ENCODE results near the gene HK3.

The HK3 gene

DNA sequence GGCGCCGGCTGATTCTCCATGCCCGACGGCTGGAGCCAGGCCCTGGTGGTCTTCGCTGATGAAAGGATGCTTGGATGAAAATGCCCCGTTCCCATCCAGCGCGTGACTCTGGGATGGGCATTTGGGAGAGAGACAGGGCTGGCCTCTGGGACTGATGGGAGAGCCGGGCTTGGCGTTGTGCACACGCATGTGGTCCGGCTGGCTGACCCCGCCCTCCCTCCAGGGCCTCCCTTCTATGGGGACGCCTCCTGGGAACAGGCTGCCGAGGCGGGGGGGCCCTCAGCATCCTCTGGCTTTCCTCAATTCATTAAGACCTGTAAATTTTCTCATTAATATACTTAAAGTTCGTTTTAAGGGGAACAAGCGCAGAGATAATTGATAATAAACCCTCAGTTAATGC is 52.0 kb downstream of the HK3 start:
- DNase-seq: no peak

DNA sequence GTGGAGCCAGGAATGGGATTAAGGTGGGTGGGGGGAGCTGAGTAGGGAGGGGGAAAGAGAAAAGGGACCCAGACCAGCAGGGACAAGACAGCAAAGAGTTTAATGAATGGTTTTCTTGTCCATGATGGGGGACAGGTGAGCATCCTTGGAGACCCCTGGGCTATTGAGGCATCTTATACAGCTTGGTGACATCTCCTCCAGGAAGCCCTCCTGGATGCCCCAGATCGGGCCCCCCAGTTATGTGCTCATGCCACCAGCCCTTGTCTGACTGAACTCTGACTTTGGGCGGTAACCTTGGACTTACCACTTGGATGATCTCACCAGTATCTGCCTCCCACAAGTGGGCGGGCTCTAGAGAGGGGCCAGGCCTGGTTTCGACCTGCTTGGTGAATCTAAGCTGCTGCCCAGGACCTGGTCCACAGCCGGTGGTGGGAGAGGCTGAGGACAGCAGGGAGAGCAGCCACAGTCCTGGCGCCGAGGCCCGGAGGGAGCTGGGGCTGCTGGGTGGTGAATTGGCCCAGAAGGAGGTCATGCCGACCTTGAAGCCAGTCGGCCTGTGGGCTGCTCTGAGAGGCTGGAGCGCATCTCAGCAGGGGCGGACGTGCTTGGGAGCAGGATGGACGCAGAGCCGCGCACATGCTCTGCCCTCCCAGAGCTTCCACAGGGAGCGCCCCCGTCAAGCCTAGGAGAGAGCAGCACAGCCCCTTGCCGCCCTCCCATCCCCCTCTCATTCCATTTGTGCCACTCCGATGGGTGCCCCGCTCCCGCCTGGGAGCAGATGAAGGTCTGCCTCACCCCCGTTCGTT is 52.6 kb downstream of the HK3 start:
- no peak for DNase-seq

DNA sequence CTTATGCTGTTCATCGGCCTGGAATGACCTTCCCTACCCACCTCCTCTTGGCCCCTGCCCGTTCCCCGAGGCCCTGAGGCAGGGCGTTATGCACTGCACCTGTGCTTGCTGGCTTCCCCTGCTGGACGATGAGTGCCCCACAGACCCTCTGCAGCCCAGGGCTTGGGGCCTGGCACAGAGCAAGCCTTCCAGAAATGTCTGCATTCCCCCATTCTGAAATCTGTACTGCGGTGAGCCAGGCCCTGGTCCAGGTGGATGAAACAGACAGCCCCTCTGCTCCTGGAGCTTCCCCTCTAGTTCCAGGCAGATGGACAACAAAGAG is 53.8 kb downstream of the HK3 start:
- no peak for DNase-seq

DNA sequence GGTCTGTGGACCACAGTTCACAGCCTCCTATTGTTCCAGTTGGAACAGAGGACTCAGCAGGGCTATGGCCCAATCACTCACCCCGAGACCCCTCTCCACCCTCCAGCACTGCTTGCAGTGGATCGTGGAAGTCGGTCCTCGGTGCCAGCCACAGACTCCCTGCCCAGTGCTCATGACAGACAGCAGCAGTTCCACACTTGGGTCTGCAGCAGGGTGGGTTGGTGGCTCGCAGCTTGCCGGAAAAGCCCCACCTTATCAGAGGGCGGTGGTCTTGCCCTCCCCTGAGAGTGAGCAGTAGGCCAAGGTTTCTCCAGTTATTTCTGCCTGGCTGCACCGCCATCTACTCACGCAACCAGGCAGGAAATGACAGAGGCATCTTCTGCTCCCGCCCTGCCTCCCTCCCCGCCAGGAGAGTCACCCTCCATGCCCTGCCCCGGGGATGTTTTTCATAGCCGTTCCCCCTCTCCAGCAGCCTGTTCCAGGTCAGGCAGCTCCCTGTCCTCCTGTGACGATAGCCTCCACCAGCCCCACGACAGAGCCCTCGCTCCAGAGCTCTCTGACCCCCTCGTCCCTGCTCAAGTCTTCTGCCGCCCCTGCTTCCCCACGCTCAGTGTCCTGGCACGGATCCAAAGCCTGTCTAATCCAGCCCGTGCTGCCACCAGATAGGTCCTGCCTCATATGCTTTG is 54.3 kb downstream of the HK3 start:
- DNase-seq: no peak

DNA sequence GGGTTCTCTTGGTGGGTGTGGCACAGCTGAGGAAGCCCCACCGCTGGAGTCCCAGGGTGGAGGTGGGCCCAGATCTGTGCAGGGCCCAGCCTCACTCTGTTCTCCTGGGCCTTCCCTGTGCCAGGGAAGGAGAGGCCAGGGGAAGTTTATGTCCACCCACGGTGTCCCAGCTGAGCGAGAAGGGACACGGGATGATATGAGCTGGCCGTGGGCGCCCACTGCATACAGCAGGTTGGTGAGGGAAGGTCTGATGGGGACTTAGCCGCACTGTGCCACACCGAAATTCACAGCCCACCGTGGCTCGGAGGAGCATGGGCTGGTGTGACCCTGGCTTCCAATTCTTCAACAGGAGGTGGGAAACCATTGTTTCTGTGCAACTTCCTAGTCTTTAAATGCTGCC is 54.9 kb downstream of the HK3 start:
- no peak for DNase-seq

DNA sequence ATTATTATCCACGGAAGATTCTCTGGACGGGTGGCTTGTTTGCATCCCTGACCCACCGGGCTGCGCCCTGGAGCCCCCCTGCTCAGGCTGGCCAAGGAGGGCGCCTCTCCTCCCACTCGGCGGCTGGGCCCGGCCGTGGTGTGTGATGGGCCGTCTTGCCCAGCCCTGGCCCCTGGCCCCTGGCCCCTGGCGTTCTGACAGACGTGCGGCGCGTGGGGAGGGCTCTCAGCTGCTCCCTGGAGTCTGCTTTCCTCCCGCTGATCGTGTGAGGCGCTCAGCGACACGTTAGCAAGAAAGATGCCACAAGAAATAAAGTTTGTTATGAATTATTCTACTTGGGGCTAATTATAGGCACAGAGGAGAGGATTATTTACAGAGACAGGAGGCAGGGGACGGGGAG is 55.5 kb downstream of the HK3 start:
- no peak for DNase-seq

DNA sequence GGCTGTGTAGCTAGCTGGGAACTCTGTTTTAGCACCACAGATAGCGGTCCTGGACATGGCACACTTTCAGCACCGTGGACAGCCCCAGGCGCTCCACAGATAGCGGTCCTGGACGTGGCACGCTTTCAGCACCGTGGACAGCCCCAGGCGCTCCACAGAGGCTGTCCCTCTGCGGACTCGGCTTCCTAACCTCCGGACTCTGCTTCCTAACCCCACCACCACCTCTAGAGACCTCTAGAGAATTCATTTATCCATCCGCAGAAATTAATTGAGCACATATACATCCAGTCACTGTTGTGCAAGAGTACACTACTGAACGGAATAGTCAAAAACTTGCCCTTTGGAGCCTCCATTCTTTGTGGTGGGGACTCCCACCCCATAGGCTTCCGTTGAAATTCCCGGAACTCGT is 61.4 kb downstream of the HK3 start:
- peak; percentile 38 for DNase-seq

DNA sequence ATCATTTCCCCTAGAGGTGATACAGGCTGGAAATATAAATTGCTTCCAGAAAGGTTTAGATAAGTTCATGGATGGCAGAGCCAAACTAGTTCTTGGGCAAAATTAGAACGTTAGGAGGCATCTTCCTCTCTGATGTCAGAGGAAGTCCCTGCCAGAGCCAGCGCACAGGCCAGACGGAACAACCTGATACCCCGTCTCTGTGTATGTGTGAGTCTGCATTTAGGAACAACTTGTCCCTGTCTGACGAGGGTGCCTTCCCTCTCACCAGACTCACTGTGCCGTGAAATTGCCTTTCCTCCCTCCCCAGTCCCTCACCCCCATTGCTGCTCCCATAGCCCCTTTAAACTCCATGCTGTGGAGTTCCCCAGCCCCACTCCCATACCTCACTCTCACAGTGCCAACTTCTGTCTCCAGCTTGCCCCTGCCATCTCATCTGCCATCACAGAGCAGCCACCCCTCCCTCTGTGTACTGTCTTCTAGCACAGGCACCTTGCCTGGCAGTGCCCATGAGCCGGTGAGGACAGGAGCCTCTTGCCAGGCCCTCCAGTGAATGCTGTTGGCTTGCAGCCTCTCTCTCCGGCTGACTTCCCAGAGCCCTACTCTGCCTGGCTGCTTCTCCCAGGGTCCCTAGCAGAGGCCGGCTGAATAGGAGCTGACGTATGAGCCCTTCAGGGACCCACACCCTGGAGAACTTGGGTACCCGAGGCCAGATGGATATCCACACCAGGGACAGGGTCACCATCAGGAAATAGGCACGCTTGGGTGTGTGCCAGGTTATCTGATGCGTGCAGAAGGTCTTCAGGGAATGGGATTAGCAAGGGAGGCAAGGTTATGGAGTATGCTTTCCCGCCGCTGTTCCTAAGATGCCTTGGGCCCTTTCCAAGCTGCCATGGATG is 62.1 kb downstream of the HK3 start:
- no peak for DNase-seq

DNA sequence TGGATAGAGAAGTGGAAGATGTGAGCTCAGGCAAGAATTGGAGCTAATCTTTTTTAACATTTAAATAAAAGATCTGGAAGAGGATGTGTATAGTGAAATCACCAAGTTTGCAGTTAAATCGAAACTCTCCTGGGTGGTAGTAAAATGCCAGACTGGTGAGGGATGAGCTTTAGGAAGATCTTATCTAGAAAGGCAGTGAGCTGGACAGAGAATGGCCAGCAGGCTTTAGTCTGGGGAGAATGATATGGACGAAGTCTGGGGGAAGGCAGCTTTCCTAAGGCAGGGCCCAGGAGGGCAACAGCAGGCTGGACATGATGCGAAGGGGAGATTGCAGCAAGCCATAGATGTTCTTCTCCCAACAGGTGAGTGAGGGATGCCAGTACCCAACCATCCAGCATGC is 63.2 kb downstream of the HK3 start:
- no peak for DNase-seq

DNA sequence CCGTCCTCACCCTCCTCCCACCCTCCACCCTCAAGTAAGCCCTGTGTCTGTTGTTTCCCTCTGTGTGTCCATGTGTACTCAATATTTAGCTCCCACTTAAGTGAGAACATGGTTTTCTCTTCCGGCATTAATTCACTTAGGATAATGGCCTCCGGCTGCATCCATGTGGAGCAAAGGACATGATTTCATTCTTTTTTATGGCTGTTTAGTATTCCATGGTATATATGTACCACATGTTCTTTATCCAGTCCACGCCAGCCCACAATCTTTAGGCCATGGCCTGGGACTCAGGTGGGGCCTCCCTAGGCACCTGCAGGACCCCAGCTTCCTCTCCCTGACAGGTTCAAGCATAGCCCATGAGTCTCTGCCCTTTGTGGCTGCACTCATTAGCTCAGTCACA is 65.9 kb downstream of the HK3 start:
- no peak for DNase-seq

DNA sequence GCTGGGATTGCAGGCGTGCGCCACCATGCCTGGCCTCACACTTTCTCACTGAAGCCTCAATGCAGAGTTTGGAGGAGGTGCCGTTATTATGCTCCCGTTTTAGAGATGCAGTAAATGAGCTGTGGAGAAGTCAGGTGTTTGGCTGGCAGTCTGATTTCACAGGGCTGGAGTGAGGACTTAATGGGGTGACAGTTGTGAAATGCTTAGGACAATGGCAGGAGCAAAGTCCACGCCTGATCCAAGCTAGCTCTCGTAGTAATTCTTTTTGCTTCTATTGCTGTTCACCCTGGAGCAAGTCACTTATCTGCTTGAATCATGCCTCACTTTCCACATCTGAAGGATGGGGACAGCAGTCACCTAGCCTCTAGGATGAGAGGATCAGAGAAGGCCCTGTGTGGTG is 67.0 kb downstream of the HK3 start:
- no peak for DNase-seq

DNA sequence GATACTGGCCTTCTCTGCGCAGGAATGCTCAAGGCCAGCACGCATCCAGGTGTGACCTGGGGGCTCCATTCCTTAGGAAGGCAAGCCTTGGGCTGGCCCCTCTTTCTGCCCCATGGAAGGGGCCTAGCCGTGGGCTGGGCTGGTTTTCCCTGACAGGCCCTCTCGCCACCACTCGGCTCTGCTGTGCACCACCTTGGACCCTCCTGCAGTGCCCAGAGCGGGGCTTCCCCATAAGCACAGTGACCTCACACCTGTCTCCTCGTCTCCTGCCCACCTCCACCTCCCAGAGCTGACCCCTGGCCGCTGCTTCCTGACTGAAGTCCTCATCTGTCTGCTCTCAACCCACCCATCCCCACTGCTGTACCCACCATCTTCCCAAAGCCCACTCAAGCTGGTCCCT is 67.7 kb downstream of the HK3 start:
- DNase-seq: no peak

DNA sequence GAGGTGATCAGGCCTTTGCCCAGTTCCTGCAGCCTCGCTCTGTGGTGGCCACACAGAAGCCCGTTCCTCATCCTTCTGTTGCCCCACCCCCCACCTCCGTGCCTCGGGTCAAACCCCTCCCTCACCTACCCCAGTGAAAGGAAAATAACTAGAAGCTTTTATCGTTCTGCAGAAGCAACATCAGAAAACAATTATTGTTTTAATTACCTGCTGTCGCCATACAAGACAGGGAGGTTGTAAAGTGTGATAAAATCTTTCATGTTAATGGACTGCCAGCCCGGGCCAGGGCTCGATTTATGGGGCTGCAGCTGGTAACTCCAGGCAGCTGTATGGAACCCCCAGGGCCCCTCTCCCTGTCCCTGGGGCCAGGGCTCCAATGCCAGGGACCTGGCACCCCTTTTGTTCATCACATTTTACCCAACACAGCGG is 68.1 kb downstream of the HK3 start:
- DNase-seq: no peak

Data from CD4-positive, alpha-beta T cell treated with Interleukin-4 for 4 hours (primary cell).